ENCODE data around the gene NELL1. TPM values are rescaled to one million over a fixed set of nuclear protein-coding genes. Genes with fewer than 3 reads are reported as not detected.

The NELL1 gene
- polyA plus RNA-seq, 1 of the 3 experiments (the other 2 are of a cell fraction): not detected

GRCh38 chr11:20723366-20723765 lies 54.0 kb downstream of the NELL1 start:
- ChIA-PET CTCF (no interaction called here), POLR2A (no interaction called here)
- Histone ChIP-seq H3K36me3 (replicated peaks in 1 of 2; ENCODE audit: control insufficient read depth in 1 of 2, insufficient read depth in 2 of 2, low read length in 1 of 2) (no peaks in the 10 kb centered on the region), H2AFZ (ENCODE audit: low read depth) (no peak overlapping the region), H3K9me3 (no peaks in the 10 kb centered on the region), H3K27ac (ENCODE audit: low read depth in 2 of 2, low read length in 1 of 2) (no peak overlapping the region), H3K9me2 (no peaks in the 10 kb centered on the region), H3K4me3 (ENCODE audit: low read depth in 2 of 2, low read length in 1 of 2) (no peak overlapping the region), H3F3A (replicated peaks; ENCODE audit: insufficient read depth) (no peaks in the 10 kb centered on the region), H3K4me1 (ENCODE audit: control insufficient read depth in 1 of 2, insufficient read depth in 2 of 2, low read depth in 1 of 2, low read length in 1 of 2) (no peaks in the 10 kb centered on the region; a peak in 1 of 4 replicates), H3K4me2 (no peak overlapping the region), H3K9ac (no peak overlapping the region), H3K79me2 (ENCODE audit: insufficient read depth) (no peaks in the 10 kb centered on the region), H4K20me1 (ENCODE audit: insufficient read depth) (no peaks in the 10 kb centered on the region), H3K27me3 (ENCODE audit: insufficient read depth) (no peaks in the 10 kb centered on the region)
- no peak for TF ChIP-seq TAF1 (IDR thresholded peaks at IDR 0.05; ENCODE audit: borderline replicate concordance, low read depth, low read length)
- no peak for TF ChIP-seq POLR2AphosphoS5 (IDR thresholded peaks at IDR 0.05; ENCODE audit: low read depth, low read length)
- no peak for TF ChIP-seq NFIC (IDR thresholded peaks at IDR 0.05; ENCODE audit: borderline replicate concordance)
- no peak for TF ChIP-seq MEF2A (IDR thresholded peaks at IDR 0.05; ENCODE audit: borderline replicate concordance, low read depth)
- no peak for TF ChIP-seq ZBTB33 (IDR thresholded peaks at IDR 0.05; ENCODE audit: borderline replicate concordance, low read depth)
- TF ChIP-seq FOXM1 (IDR thresholded peaks at IDR 0.05; ENCODE audit: low read depth): no peak
- TF ChIP-seq EZH2phosphoT487 (IDR thresholded peaks at IDR 0.05; ENCODE audit: borderline replicate concordance, low read depth): no peak
- no peak for TF ChIP-seq EP300 (IDR thresholded peaks at IDR 0.05; ENCODE audit: borderline replicate concordance in 1 of 2, low read depth in 1 of 2, low read length in 1 of 2)
- no peak for TF ChIP-seq REST (IDR thresholded peaks at IDR 0.05; ENCODE audit: low read depth, low read length)
- no peak for TF ChIP-seq SIN3A (IDR thresholded peaks at IDR 0.05; ENCODE audit: borderline replicate concordance, low read depth, low read length)
- WGBS (ENCODE audit: low lambda C conversion rate): 20% methylated on average over 1 of the region's 1 CpG
- DNase-seq: no peak

- no peaks in the 10 kb centered on the region for H3K27me3 ChIP-seq (ENCODE audit: insufficient read depth)
- WGBS (ENCODE audit: low lambda C conversion rate): 8% methylated on average over 4 of the region's 4 CpGs
- no peak overlapping the region for H2AFZ ChIP-seq (ENCODE audit: low read depth)
- ChIA-PET CTCF (interaction anchor here (0.7 kb wide), 1 partner anchor 9 kb away, joined by 3 read pairs; no protein-coding TSS in a partner anchor), POLR2A (no interaction called here)
- H3K9me2 ChIP-seq: no peaks in the 10 kb centered on the region
- no peaks in the 10 kb centered on the region for H4K20me1 ChIP-seq (ENCODE audit: insufficient read depth)
- H3K79me2 ChIP-seq (ENCODE audit: insufficient read depth): no peaks in the 10 kb centered on the region
- H3K36me3 ChIP-seq (replicated peaks in 1 of 2; ENCODE audit: control insufficient read depth in 1 of 2, insufficient read depth in 2 of 2, low read length in 1 of 2): no peaks in the 10 kb centered on the region
- no peak overlapping the region for H3K9ac ChIP-seq
- no peaks in the 10 kb centered on the region for H3F3A ChIP-seq (replicated peaks; ENCODE audit: insufficient read depth)
- DNase-seq: no peak
- no peak overlapping the region for H3K4me2 ChIP-seq
- no peak overlapping the region for H3K4me3 ChIP-seq (ENCODE audit: low read depth in 2 of 2, low read length in 1 of 2)
- H3K27ac ChIP-seq (ENCODE audit: low read depth in 2 of 2, low read length in 1 of 2): no peak overlapping the region
- H3K4me1 ChIP-seq (ENCODE audit: control insufficient read depth in 1 of 2, insufficient read depth in 2 of 2, low read depth in 1 of 2, low read length in 1 of 2): no peaks in the 10 kb centered on the region
- H3K9me3 ChIP-seq: no peaks in the 10 kb centered on the region
- no peak for TF ChIP-seq TAF1 (IDR thresholded peaks at IDR 0.05; ENCODE audit: borderline replicate concordance, low read depth, low read length)
- no peak for TF ChIP-seq NRF1 (IDR thresholded peaks at IDR 0.05; ENCODE audit: low read depth, low read length)
- no peak for TF ChIP-seq ZBTB33 (IDR thresholded peaks at IDR 0.05; ENCODE audit: borderline replicate concordance, low read depth)
- TF ChIP-seq, protein P1, sequence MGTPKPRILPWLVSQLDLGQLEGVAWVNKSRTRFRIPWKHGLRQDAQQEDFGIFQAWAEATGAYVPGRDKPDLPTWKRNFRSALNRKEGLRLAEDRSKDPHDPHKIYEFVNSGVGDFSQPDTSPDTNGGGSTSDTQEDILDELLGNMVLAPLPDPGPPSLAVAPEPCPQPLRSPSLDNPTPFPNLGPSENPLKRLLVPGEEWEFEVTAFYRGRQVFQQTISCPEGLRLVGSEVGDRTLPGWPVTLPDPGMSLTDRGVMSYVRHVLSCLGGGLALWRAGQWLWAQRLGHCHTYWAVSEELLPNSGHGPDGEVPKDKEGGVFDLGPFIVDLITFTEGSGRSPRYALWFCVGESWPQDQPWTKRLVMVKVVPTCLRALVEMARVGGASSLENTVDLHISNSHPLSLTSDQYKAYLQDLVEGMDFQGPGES (IDR thresholded peaks at IDR 0.05; ENCODE audit: low read depth, low read length): no peak
- TF ChIP-seq MXI1 (IDR thresholded peaks at IDR 0.05; ENCODE audit: low read depth, low read length): no peak
- TF ChIP-seq, protein P2, sequence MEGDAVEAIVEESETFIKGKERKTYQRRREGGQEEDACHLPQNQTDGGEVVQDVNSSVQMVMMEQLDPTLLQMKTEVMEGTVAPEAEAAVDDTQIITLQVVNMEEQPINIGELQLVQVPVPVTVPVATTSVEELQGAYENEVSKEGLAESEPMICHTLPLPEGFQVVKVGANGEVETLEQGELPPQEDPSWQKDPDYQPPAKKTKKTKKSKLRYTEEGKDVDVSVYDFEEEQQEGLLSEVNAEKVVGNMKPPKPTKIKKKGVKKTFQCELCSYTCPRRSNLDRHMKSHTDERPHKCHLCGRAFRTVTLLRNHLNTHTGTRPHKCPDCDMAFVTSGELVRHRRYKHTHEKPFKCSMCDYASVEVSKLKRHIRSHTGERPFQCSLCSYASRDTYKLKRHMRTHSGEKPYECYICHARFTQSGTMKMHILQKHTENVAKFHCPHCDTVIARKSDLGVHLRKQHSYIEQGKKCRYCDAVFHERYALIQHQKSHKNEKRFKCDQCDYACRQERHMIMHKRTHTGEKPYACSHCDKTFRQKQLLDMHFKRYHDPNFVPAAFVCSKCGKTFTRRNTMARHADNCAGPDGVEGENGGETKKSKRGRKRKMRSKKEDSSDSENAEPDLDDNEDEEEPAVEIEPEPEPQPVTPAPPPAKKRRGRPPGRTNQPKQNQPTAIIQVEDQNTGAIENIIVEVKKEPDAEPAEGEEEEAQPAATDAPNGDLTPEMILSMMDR (IDR thresholded peaks at IDR 0.05): no peak
- no peak for TF ChIP-seq TCF12 (IDR thresholded peaks at IDR 0.05)
- TF ChIP-seq, protein P3, sequence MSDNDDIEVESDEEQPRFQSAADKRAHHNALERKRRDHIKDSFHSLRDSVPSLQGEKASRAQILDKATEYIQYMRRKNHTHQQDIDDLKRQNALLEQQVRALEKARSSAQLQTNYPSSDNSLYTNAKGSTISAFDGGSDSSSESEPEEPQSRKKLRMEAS (IDR thresholded peaks at IDR 0.05; ENCODE audit: low read depth): no peak
Measured at GRCh38 chr11:20729597-20730105, 60.3 kb downstream of the NELL1 start.
